B cell (primary cell): ENCODE results near the gene STK24.

Source experiments
- CTCF ChIP-seq: fragments of 200-600 bp; IDR thresholded peaks from one replicate; pipeline ENCODE4 v1.8.0; 2022; ENCODE audit warnings: antibody characterized with exemption, mild to moderate bottlenecking
- EZH2 ChIP-seq: IDR thresholded peaks from 2 replicates; pipeline ENCODE4 v1.6.1; 2012; ENCODE audit warnings: borderline replicate concordance, low read depth, mild to moderate bottlenecking, moderate library complexity, low read length; ENCODE audit not compliant: insufficient read depth, poor library complexity, severe bottlenecking

DNA sequence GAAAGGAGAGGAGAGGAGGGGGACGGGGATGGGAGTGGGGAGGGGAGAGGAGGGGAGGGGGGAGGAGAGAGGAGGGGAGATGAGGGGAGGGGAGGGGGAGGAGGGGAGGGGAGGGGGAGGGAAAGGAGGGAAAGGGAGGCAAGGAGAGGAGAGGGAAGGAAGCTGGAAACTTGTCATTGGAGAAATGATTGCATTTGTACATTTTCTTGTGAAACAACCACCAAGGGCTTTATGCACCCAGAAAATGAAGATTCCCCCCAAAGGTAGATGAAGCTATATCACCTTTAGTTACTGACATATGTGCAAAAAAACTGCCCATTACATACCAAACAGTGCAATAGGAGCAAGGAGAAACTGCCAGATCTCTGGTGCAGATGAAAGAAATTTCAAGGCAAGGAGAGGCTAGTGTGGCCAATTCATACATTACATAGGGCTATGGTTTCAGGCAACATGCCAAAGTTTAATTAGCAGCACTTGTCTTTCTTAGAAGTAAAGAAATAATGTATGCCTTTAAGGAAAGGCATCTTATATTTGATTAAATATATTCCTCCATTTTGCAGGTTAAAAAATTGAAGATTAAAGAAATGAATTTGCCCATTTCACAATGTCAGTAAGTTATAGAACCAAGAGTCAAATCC lies 49.5 kb upstream of the STK24 start:
- TF ChIP-seq CTCF: no peak
- TF ChIP-seq EZH2: no peak
